Sigmoid colon (tissue), 4 donors: ENCODE results near the gene MAP3K21.

ENCODE experiments used
- EP300 ChIP-seq, 4 donors: sonication (generic); formaldehyde crosslinking; IDR thresholded peaks; one replicate each; pipeline ENCODE4 v1.6.1; 2017; ENCODE audit warnings: antibody characterized with exemption in 4 of 4
- POLR2A ChIP-seq, 2 donors: fragments of 450-650 bp; IDR thresholded peaks; one replicate each; pipeline ENCODE4 v1.6.1; 2016; ENCODE audit warnings: antibody characterized with exemption in 2 of 2, mild to moderate bottlenecking in 2 of 2, moderate library complexity in 2 of 2
- POLR2AphosphoS5 ChIP-seq, 4 donors: sonication (generic); formaldehyde crosslinking; IDR thresholded peaks; one replicate each; pipeline ENCODE4 v1.6.1; 2017; ENCODE audit warnings: antibody characterized with exemption in 4 of 4
- TF ChIP-seq, protein P1 (sequence below), 4 experiments: fragments of 450-650 bp in 3 of 4; fragments of 200-600 bp in 1 of 4; IDR thresholded peaks; one replicate each; pipeline ENCODE4 v1.5.1; 2016 to 2019; ENCODE audit warnings: antibody characterized with exemption in 4 of 4, mild to moderate bottlenecking in 3 of 4, moderate library complexity in 2 of 4

DNA sequence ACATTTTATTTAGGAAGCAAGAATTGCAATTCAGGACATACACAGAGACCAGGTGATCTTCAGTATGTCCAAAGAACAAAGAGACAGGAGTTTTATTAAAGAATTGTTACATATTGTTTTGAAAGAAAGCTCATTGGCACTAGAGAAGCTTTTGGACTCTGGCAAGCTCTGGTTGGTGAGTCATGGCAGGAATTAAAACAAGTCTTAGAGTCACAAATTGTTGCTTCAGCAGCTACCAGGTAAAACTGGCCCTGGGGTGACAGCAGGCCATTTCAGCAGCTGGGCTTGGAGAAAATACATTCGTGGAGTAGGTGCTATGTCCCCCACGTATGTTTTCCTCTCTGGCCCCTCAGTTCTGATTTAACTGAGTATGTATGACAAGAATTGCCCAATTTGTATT, 58.8 kb downstream of the MAP3K21 start:
- TF ChIP-seq, protein P1, sequence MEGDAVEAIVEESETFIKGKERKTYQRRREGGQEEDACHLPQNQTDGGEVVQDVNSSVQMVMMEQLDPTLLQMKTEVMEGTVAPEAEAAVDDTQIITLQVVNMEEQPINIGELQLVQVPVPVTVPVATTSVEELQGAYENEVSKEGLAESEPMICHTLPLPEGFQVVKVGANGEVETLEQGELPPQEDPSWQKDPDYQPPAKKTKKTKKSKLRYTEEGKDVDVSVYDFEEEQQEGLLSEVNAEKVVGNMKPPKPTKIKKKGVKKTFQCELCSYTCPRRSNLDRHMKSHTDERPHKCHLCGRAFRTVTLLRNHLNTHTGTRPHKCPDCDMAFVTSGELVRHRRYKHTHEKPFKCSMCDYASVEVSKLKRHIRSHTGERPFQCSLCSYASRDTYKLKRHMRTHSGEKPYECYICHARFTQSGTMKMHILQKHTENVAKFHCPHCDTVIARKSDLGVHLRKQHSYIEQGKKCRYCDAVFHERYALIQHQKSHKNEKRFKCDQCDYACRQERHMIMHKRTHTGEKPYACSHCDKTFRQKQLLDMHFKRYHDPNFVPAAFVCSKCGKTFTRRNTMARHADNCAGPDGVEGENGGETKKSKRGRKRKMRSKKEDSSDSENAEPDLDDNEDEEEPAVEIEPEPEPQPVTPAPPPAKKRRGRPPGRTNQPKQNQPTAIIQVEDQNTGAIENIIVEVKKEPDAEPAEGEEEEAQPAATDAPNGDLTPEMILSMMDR (IDR thresholded peaks at IDR 0.05) = no peak
- TF ChIP-seq POLR2A (IDR thresholded peaks at IDR 0.05) (no peak), EP300 (IDR thresholded peaks at IDR 0.05) (no peak), POLR2AphosphoS5 (IDR thresholded peaks at IDR 0.05) (no peak)
